Hematopoietic multipotent progenitor cell treated with erythropoietin and hydrocortisone succinate and interleukin-3 and kit ligand, for 17 days (in vitro differentiated cells): ENCODE results near the gene TAOK3.
"Not testable (repeated sequence)": the region's sequence is repeated elsewhere in the genome, so short reads cannot be mapped to it uniquely, and the experiment has no call there.

Experiments used
- DNase-seq: peaks from one replicate; pipeline ENCODE4 v3.0.0-alpha.2; 2015; ENCODE audit warnings: low spot score

The TAOK3 gene

GRCh38 chr12:118337194-118337838 is 35.4 kb downstream of the TAOK3 start:
- no peak for DNase-seq

GRCh38 chr12:118336123-118336522 is 36.6 kb downstream of the TAOK3 start:
- DNase-seq = no peak

- no peak for DNase-seq
Observed at GRCh38 chr12:118334939-118335567, 37.7 kb downstream of the TAOK3 start.

- DNase-seq = no peak
Observed at GRCh38 chr12:118334241-118334640, 38.5 kb downstream of the TAOK3 start.

GRCh38 chr12:118332511-118332910 is 40.2 kb downstream of the TAOK3 start:
- no peak for DNase-seq

GRCh38 chr12:118330421-118331018 is 42.2 kb downstream of the TAOK3 start:
- DNase-seq = peak; percentile 65

- no peak for DNase-seq
Observed at GRCh38 chr12:118328486-118329330, 44.0 kb downstream of the TAOK3 start.

- no peak for DNase-seq
Observed at GRCh38 chr12:118327391-118327790, 45.3 kb downstream of the TAOK3 start.

- no peak for DNase-seq
Observed at GRCh38 chr12:118326991-118327390, 45.7 kb downstream of the TAOK3 start.

GRCh38 chr12:118325081-118325480 is 47.6 kb downstream of the TAOK3 start:
- no peak for DNase-seq

- DNase-seq = peak; percentile 20
Observed at GRCh38 chr12:118319627-118320026, 53.1 kb downstream of the TAOK3 start.

GRCh38 chr12:118318744-118319143 is 54.0 kb downstream of the TAOK3 start:
- no peak for DNase-seq

- no peak for DNase-seq
Observed at GRCh38 chr12:118317729-118318128, 55.0 kb downstream of the TAOK3 start.

GRCh38 chr12:118315821-118316220 is 56.9 kb downstream of the TAOK3 start:
- no peak for DNase-seq

GRCh38 chr12:118312578-118312977 is 60.1 kb downstream of the TAOK3 start:
- DNase-seq = no peak

- DNase-seq = no peak
Observed at GRCh38 chr12:118311666-118312065, 61.0 kb downstream of the TAOK3 start.

GRCh38 chr12:118310320-118310719 is 62.4 kb downstream of the TAOK3 start:
- no peak for DNase-seq

GRCh38 chr12:118308006-118308405 is 64.7 kb downstream of the TAOK3 start:
- not testable (repeated sequence) for DNase-seq

- DNase-seq = no peak
Observed at GRCh38 chr12:118307069-118307954, 65.4 kb downstream of the TAOK3 start.

GRCh38 chr12:118304093-118304492 is 68.6 kb downstream of the TAOK3 start:
- DNase-seq = no peak

GRCh38 chr12:118302053-118302452 is 70.7 kb downstream of the TAOK3 start:
- DNase-seq = no peak
